HG02938 (cell line): ENCODE data around the gene VEGFB.
A peak's percentile ranks its signal among the peaks of the same experiment; 100 is the strongest.

Experiments
- ATAC-seq: cut with Tn5 transposase; IDR thresholded peaks from one replicate; pipeline ENCODE4 v1.9.1; 2021; ENCODE audit warnings: mild to moderate bottlenecking, moderate library complexity; ENCODE audit not compliant: unreplicated experiment

Gene VEGFB

DNA sequence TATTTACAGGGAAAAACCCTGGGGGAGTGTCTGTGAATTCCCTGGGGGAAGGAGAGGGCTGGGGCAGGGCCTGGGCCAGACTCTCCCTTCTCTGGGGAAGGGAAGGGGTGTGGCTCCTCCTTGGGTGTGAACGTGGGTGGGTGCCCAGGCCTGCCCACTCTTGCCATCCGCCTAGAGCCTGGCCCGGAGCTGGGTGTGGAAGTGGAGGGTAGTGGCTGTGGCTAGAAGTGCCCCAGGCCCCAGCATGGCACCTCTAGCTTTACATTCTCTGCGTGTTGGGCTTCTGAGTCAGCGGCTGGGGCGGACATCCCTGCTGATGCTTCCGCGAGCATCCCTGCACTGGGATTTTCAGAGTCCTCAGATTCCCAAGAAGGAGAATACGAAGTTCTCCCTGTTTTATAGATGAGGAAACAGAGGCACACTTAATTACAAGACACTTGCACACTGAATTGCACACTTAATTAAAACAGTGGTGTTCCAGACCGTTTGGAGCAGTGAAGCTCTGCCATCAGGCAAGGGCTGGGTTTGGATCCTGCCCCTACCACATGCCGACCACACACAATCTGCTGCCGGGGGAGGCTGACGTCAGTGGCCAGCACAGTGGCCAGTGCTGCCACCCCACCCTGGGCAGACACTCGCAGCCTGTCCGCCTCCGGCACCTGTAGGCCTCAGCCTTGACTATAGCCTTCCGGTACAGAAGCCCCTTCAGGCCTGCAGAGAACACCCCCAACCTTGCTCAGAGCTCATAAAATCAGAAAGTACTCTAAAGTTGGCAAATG is 42.5 kb downstream of the VEGFB start:
- ATAC-seq: no peak

DNA sequence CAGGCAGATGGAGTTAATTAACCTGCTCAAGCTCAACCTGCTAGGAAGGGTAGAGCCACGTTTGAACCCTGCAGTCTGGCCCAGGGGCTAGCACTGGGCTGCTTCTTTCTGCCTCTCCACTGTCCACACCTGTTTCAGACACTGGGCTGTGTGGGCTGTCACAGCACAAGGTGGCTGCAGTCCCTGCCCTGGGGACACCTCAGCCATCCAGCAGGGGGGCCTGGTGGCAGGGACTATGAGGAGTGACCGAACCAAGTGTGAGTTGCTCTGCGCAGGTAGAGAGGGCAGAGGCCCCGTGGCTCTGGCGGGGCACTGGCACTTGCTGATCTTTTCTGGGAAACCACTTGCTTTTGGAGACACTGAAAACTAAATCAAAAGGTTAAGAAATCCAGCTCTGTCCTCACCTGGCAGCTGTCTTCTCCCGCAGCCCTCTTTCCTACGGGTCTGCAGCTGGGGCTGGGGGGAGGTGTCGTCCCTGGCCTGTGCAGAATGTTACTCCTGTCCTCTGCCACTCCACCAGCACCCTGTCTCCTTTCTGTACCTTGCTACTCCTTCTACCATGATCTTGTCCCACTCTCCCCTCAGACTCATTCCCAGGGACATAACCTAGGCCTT is 44.3 kb downstream of the VEGFB start:
- ATAC-seq: no peak

DNA sequence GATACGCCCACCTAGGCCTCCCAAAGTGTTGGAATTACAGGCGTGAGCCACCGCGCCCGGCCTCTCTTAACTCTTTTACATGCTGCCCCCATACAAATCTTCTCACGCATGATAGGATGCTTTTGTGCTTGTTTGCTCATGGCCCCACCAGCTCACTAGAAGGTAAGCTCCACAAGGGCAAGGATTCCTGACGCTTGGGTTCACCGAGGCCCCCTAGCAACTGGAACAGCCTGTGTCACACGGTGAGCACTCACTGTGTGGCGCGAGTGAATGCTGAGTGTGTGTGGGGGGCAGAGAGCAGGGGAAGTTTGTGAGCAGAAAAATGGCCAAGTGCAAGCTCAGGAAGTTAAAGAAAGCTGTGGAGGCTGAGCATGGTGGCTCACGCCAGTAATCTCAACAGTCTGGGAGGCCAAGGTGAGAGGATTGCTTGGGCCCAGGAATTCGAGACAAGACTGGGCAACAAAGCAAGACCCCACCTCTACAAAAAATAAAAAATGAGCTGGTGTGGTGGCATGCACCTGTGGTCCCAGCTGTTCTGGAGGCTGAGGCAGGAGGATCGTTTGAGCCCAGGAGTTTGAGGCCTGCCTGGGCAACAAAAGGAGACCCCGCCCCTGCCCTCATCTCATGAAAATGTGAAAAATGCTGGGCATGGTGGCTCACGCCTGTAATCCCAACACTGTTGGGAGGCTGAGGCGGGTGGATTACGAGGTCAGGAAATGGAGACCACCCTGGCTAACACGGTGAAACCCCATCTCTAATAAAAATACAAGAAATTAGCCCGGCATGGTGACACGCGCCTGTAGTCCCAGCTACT is 47.8 kb downstream of the VEGFB start:
- ATAC-seq: no peak

- ATAC-seq: no peak
Measured at GRCh38 chr11:64283092-64283491, 48.7 kb downstream of the VEGFB start.

DNA sequence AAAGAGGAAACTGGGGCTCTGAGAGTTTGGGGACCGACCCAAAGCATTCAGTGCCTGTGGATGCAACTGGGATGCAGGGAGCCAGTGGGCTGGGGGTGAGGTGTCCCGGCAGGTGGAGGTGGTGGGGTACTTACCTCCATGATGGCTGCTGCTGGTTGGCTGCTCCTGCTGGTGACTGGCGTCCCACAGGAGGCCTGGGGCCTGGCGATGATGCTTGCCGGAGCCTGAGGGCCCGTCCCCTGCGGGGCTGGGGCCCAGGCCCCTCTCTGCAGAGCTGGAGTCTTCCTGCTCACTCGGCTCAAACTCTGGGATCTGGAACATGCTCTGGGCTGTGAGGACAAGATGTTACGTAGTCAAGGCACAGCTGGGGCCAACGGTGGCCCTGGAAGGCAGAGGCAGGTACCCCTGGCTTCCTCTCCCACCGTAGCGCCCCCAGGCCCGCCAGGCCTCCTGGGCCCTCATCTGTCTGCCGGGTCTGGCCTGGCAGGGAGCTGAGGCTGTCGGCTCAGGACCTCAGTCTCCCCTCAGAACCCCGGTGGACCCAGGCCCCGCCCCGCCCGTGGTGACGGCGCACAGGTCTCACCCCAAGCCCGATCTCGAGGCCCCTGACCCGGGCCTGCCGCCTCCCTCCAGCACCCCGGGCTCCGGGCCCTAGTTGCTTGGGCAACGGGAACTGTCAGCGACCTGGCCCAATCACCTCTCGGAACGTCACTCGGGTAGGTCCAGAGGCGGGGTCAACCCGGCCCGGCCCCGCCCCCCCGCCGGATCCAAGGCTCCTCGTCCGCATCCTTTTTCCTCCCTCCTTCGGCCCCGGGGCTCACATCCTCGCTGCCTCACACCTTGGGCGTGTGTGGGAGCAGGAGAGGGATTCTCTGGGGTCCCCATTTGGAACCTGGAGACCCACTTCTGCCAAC is 49.9 kb downstream of the VEGFB start, which contains the start of gene BAD:
Gene BAD, minus strand, starts transcription at position 618 of the 914 bp plus-strand sequence. Its CDS starts 297 bp downstream, at position 321.
- peak; percentile 59 for ATAC-seq

DNA sequence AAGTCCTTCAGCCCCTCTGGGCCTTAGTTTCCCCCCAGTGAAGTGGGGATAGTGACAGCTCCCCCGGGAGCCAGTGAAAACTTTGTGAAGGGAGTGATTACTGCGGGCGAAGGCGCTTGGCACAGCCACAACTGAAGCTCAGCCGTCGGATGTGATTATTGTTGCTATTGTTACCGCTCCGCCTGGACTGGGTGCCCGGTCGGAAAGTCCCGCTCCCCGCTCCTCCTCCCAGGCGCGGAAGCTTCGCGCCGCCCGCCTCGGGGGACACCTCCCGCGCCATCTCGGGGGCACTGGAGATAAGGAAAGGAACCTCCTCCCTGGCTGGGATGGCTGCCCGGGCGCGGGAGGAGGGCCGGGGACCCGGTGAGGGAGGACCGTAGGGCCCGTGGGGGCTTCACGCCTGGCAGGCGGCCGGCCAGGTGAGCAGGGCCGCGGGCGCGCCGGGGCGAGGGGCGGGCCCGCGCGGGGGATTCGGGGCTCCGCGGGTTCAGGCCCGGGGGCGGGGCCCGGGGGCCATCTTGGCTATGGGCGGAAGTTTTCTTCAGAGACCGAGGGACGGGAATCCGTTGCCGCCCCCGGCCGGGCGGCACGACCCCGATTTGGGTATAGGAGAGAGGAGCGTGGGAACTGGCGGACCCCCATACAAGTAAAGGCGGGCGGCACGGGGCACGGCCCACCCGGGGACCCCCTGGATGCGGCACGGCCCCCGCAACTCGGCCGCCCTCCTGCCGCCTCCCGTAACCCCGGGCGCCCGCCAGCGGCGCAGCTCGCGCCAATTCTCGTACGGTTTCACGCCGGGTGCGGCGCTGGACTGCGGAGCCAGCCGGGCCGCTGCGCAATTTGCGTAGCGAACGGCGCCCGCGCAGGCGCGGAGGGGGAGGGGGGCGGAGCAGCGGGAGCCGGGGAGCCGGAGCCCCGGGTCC is 50.8 kb downstream of the VEGFB start, which contains the start of gene GPR137:
Gene GPR137, plus strand, starts transcription at position 887 of the 923 bp plus-strand sequence. CDS start 677 bp downstream, outside the sequence.
- peak; percentile 43 for ATAC-seq

DNA sequence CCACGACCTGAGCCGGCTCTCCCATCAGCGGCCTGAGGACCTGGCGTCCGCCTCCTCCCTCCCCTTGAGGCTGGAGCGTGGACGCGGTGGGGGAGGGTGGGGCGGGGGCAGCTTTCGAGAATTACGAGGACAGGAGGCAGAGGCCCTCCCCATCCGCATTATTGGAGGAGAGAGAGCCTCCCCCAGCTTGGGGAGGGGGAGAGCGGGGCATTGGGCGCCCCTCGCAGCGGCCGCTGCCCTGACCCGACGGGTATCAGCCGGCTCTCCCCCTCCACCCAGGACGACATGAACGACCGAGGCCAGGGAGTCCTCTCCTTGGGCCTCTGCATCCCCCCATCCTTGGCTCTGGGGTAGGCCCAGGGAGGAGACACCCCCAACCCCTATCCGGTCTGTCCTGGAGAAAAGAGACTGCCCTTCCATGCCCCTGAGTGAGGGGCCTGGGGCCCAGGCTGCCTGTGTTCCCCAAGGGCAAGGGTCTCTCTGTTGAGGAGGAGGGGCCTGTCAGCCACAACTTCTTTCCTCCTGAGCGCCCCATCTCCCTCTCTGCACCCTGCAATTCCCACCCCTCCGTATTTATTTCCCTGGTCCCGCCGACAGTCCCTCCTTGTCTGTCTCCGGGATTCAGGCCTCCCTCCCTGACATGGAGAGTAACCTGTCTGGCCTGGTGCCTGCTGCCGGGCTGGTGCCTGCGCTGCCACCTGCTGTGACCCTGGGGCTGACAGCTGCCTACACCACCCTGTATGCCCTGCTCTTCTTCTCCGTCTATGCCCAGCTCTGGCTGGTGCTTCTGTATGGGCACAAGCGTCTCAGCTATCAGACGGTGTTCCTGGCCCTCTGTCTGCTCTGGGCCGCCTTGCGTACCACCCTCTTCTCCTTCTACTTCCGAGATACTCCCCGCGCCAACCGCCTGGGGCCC is 51.8 kb downstream of the VEGFB start:
- no peak for ATAC-seq

- ATAC-seq: no peak
Measured at GRCh38 chr11:64286801-64287159, 52.4 kb downstream of the VEGFB start.

GRCh38 chr11:64287676-64288352 is 53.4 kb downstream of the VEGFB start:
- ATAC-seq: no peak

DNA sequence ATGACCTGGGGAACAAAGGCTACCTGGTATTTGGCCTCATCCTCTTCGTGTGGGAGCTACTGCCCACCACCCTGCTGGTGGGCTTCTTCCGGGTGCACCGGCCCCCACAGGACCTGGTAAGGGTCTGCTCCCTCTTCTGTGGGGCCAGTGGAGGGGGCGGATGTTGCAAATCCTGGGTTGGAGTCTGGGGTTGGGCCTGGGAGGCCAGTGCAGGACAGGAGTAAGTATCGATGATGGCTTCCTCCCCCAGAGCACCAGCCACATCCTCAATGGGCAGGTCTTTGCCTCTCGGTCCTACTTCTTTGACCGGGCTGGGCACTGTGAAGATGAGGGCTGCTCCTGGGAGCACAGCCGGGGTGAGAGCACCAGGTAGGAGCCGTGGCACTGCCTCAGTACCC is 54.0 kb downstream of the VEGFB start:
- ATAC-seq: no peak
